ENCODE data around the gene C19orf81.
"Not testable (repeated sequence)": the region's sequence is repeated elsewhere in the genome, so short reads cannot be mapped to it uniquely, and the experiment has no call there.

The C19orf81 gene

GRCh38 chr19:50620394-50620906 is 28.8 kb upstream of the C19orf81 start:
- H3K4me3 Mint-ChIP-seq; H3K36me3 Mint-ChIP-seq (ENCODE audit: low read depth); H3K27me3 Mint-ChIP-seq; H3K9me3 Mint-ChIP-seq; H3K27ac Mint-ChIP-seq; H3K4me1 Mint-ChIP-seq (ENCODE audit: low read depth); intact Hi-C loops (cut with micrococcal nuclease): not testable (repeated sequence)

GRCh38 chr19:50624949-50625600 is 24.2 kb upstream of the C19orf81 start:
- Mint-ChIP-seq H3K27me3 (peaks cover 3% of the 10 kb centered on the region), H3K4me3 (no peak overlapping the region), H3K36me3 (ENCODE audit: low read depth) (no peaks in the 10 kb centered on the region), H3K27ac (no peak overlapping the region), H3K9me3 (no peaks in the 10 kb centered on the region), H3K4me1 (ENCODE audit: low read depth) (no peaks in the 10 kb centered on the region)
- intact Hi-C loops (cut with micrococcal nuclease), result no loop called here

- intact Hi-C loops (cut with micrococcal nuclease), result no loop called here
- Mint-ChIP-seq H3K27ac (no peak overlapping the region), H3K4me3 (no peak overlapping the region), H3K36me3 (ENCODE audit: low read depth) (no peaks in the 10 kb centered on the region), H3K9me3 (no peaks in the 10 kb centered on the region), H3K4me1 (ENCODE audit: low read depth) (no peaks in the 10 kb centered on the region), H3K27me3 (peaks cover 5% of the 10 kb centered on the region)
Observed at GRCh38 chr19:50626011-50626410, 23.2 kb upstream of the C19orf81 start.

GRCh38 chr19:50626795-50627194 is 22.4 kb upstream of the C19orf81 start:
- H3K36me3 Mint-ChIP-seq (ENCODE audit: low read depth), result no peaks in the 10 kb centered on the region
- peaks cover 7% of the 10 kb centered on the region for H3K27me3 Mint-ChIP-seq
- intact Hi-C loops (cut with micrococcal nuclease), result no loop called here
- no peak overlapping the region for H3K27ac Mint-ChIP-seq
- no peaks in the 10 kb centered on the region for H3K9me3 Mint-ChIP-seq
- no peak overlapping the region for H3K4me3 Mint-ChIP-seq
- H3K4me1 Mint-ChIP-seq (ENCODE audit: low read depth), result no peaks in the 10 kb centered on the region

GRCh38 chr19:50628146-50628545 is 21.1 kb upstream of the C19orf81 start:
- peaks cover 7% of the 10 kb centered on the region for H3K27me3 Mint-ChIP-seq
- no peaks in the 10 kb centered on the region for H3K36me3 Mint-ChIP-seq (ENCODE audit: low read depth)
- intact Hi-C loops (cut with micrococcal nuclease), result no loop called here
- no peak overlapping the region for H3K27ac Mint-ChIP-seq
- no peak overlapping the region for H3K4me3 Mint-ChIP-seq
- no peaks in the 10 kb centered on the region for H3K9me3 Mint-ChIP-seq
- no peaks in the 10 kb centered on the region for H3K4me1 Mint-ChIP-seq (ENCODE audit: low read depth)

GRCh38 chr19:50628551-50628950 is 20.7 kb upstream of the C19orf81 start:
- no peaks in the 10 kb centered on the region for H3K4me1 Mint-ChIP-seq (ENCODE audit: low read depth)
- no peak overlapping the region for H3K27ac Mint-ChIP-seq
- H3K9me3 Mint-ChIP-seq, result no peaks in the 10 kb centered on the region
- intact Hi-C loops (cut with micrococcal nuclease), result no loop called here
- H3K36me3 Mint-ChIP-seq (ENCODE audit: low read depth), result no peaks in the 10 kb centered on the region
- H3K27me3 Mint-ChIP-seq, result peaks cover 7% of the 10 kb centered on the region
- no peak overlapping the region for H3K4me3 Mint-ChIP-seq

- Mint-ChIP-seq H3K36me3 (ENCODE audit: low read depth) (no peaks in the 10 kb centered on the region), H3K27ac (no peak overlapping the region), H3K4me1 (ENCODE audit: low read depth) (no peaks in the 10 kb centered on the region), H3K9me3 (peaks cover 6% of the 10 kb centered on the region), H3K27me3 (peaks cover 7% of the 10 kb centered on the region), H3K4me3 (no peak overlapping the region)
- intact Hi-C loops (cut with micrococcal nuclease), result no loop called here
Observed at GRCh38 chr19:50629194-50629593, 20.1 kb upstream of the C19orf81 start.

- Mint-ChIP-seq H3K36me3 (ENCODE audit: low read depth) (no peaks in the 10 kb centered on the region), H3K27me3 (peaks cover 7% of the 10 kb centered on the region), H3K9me3 (peaks cover 9% of the 10 kb centered on the region), H3K4me1 (ENCODE audit: low read depth) (no peaks in the 10 kb centered on the region), H3K4me3 (no peak overlapping the region), H3K27ac (no peak overlapping the region)
- intact Hi-C loops (cut with micrococcal nuclease), result no loop called here
Observed at GRCh38 chr19:50629801-50630200, 19.4 kb upstream of the C19orf81 start.

GRCh38 chr19:50632151-50632835 is 17.0 kb upstream of the C19orf81 start:
- H3K9me3 Mint-ChIP-seq, result peaks cover 9% of the 10 kb centered on the region
- intact Hi-C loops (cut with micrococcal nuclease), result no loop called here
- no peak overlapping the region for H3K27ac Mint-ChIP-seq
- no peak overlapping the region for H3K4me3 Mint-ChIP-seq
- H3K27me3 Mint-ChIP-seq, result peaks cover 14% of the 10 kb centered on the region
- H3K4me1 Mint-ChIP-seq (ENCODE audit: low read depth), result no peaks in the 10 kb centered on the region
- no peaks in the 10 kb centered on the region for H3K36me3 Mint-ChIP-seq (ENCODE audit: low read depth)

GRCh38 chr19:50633359-50633758 is 15.9 kb upstream of the C19orf81 start:
- no peaks in the 10 kb centered on the region for H3K36me3 Mint-ChIP-seq (ENCODE audit: low read depth)
- peaks cover 9% of the 10 kb centered on the region for H3K9me3 Mint-ChIP-seq
- H3K4me3 Mint-ChIP-seq, result no peak overlapping the region
- peaks cover 23% of the 10 kb centered on the region for H3K27me3 Mint-ChIP-seq
- H3K4me1 Mint-ChIP-seq (ENCODE audit: low read depth), result no peaks in the 10 kb centered on the region
- intact Hi-C loops (cut with micrococcal nuclease), result no loop called here
- H3K27ac Mint-ChIP-seq, result no peak overlapping the region

- intact Hi-C loops (cut with micrococcal nuclease), result no loop called here
- Mint-ChIP-seq H3K27me3 (peaks cover 29% of the 10 kb centered on the region), H3K9me3 (peaks cover 9% of the 10 kb centered on the region), H3K4me1 (ENCODE audit: low read depth) (no peaks in the 10 kb centered on the region), H3K27ac (no peak overlapping the region), H3K36me3 (ENCODE audit: low read depth) (no peaks in the 10 kb centered on the region), H3K4me3 (no peak overlapping the region)
Observed at GRCh38 chr19:50633973-50634372, 15.3 kb upstream of the C19orf81 start.

- H3K9me3 Mint-ChIP-seq, result peaks cover 9% of the 10 kb centered on the region
- H3K36me3 Mint-ChIP-seq (ENCODE audit: low read depth), result no peaks in the 10 kb centered on the region
- no peak overlapping the region for H3K4me3 Mint-ChIP-seq
- H3K27me3 Mint-ChIP-seq, result peaks cover 40% of the 10 kb centered on the region
- intact Hi-C loops (cut with micrococcal nuclease), result no loop called here
- no peaks in the 10 kb centered on the region for H3K4me1 Mint-ChIP-seq (ENCODE audit: low read depth)
- H3K27ac Mint-ChIP-seq, result no peak overlapping the region
Observed at GRCh38 chr19:50636317-50637085, 12.7 kb upstream of the C19orf81 start.

GRCh38 chr19:50638600-50638999 is 10.6 kb upstream of the C19orf81 start:
- Mint-ChIP-seq H3K27ac (no peak overlapping the region), H3K9me3 (peaks cover 9% of the 10 kb centered on the region), H3K4me1 (ENCODE audit: low read depth) (no peaks in the 10 kb centered on the region), H3K36me3 (ENCODE audit: low read depth) (no peaks in the 10 kb centered on the region), H3K4me3 (no peak overlapping the region), H3K27me3 (peaks cover 42% of the 10 kb centered on the region)
- intact Hi-C loops (cut with micrococcal nuclease), result no loop called here

Measured in dendritic cell treated with granulocyte-macrophage colony-stimulating factor and Interleukin-4, amounts not matched to agents 40 ng/mL and 50 ng/mL, for 4 days (primary cell).